ENCODE data around the gene SLC9A4.

SLC9A4 gene

DNA sequence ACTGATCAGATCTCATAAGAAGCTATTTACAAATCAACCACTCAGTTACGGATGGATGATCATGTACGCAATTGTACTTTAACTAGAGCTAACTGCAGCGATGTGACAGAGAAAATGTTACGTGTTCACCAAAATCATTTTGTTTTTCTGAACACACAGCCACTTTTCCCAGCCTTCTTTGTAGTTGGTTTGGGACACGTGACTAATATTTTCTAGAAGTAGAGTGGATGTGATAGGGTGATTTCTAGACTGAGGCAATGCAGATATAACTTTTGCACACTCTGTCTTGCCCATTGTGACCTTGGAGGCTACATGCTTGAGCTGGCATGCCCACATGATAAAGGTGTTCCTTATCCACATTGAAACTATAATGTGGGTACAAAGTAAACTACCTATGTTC, 9.9 kb upstream of the SLC9A4 start:
- DNase-seq (ENCODE audit: low spot score): no peak
- in situ Hi-C loops (cut with MboI; ENCODE audit: low sequenced_read_pairs, unreplicated experiment): no loop called here
- TF ChIP-seq, protein P1, sequence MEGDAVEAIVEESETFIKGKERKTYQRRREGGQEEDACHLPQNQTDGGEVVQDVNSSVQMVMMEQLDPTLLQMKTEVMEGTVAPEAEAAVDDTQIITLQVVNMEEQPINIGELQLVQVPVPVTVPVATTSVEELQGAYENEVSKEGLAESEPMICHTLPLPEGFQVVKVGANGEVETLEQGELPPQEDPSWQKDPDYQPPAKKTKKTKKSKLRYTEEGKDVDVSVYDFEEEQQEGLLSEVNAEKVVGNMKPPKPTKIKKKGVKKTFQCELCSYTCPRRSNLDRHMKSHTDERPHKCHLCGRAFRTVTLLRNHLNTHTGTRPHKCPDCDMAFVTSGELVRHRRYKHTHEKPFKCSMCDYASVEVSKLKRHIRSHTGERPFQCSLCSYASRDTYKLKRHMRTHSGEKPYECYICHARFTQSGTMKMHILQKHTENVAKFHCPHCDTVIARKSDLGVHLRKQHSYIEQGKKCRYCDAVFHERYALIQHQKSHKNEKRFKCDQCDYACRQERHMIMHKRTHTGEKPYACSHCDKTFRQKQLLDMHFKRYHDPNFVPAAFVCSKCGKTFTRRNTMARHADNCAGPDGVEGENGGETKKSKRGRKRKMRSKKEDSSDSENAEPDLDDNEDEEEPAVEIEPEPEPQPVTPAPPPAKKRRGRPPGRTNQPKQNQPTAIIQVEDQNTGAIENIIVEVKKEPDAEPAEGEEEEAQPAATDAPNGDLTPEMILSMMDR (IDR thresholded peaks at IDR 0.05; ENCODE audit: borderline replicate concordance, control extremely low read depth, extremely low read depth, insufficient read depth, missing control alignments): no peak

DNA sequence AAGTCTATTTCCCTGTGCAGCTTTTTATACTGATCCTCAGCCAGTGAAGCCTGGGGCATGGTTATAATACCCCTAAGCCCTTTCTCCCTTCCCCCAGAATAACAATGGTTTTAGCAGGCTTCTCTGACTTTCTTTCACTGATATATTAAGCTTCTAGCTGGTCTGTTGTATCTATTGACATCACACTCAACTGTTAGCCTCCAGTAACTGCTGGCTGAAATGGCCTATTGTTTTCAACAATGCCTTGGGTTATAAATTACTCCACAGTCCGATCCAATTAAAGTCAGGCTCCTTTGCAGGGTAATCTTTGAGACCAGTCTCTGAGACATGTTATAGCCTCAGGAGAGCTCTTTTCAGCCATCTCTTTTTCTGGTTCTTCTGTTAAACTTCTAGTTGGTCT, 2.9 kb upstream of the SLC9A4 start:
- in situ Hi-C loops (cut with MboI; ENCODE audit: low sequenced_read_pairs, unreplicated experiment): no loop called here
- TF ChIP-seq, protein P1 (IDR thresholded peaks at IDR 0.05; ENCODE audit: borderline replicate concordance, control extremely low read depth, extremely low read depth, insufficient read depth, missing control alignments): no peak
- no peak for DNase-seq (ENCODE audit: low spot score)

DNA sequence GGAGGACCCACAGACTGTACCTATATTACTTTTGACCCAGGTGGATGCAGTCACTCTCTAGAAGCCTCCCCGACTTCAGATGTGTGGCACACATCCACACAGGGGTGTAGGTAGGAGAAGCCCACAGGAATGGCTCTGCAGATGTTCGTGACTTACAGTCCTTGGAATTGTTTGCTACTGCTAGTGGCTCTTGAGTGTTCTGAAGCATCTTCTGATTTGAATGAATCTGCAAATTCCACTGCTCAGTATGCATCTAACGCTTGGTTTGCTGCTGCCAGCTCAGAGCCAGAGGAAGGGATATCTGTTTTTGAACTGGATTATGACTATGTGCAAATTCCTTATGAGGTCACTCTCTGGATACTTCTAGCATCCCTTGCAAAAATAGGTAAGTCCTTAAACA, 605 bp downstream of the SLC9A4 start:
- in situ Hi-C loops (cut with MboI; ENCODE audit: low sequenced_read_pairs, unreplicated experiment): no loop called here
- TF ChIP-seq, protein P1 (IDR thresholded peaks at IDR 0.05; ENCODE audit: borderline replicate concordance, control extremely low read depth, extremely low read depth, insufficient read depth, missing control alignments): no peak
- no peak for DNase-seq (ENCODE audit: low spot score)

DNA sequence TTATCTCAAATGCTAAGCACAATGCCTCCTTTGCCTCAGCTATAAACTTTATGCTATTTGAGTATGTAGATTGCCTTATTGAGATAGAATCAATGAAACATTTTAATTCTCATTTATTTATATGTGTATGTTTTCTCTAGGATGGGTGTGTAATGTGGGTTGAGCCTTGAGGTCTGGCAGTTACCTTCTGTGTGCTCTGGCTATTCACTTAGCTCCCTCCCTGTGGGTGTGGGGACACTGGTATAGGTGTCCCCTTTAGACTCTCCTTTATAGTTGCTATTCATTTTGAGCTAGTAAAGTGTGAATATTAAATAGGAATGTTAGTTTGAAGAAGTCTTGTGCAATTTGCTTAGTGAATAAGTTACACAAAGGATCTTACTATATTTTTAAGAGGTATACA, 1.8 kb downstream of the SLC9A4 start:
- no peak for DNase-seq (ENCODE audit: low spot score)
- TF ChIP-seq, protein P1 (IDR thresholded peaks at IDR 0.05; ENCODE audit: borderline replicate concordance, control extremely low read depth, extremely low read depth, insufficient read depth, missing control alignments): no peak
- in situ Hi-C loops (cut with MboI; ENCODE audit: low sequenced_read_pairs, unreplicated experiment): no loop called here

DNA sequence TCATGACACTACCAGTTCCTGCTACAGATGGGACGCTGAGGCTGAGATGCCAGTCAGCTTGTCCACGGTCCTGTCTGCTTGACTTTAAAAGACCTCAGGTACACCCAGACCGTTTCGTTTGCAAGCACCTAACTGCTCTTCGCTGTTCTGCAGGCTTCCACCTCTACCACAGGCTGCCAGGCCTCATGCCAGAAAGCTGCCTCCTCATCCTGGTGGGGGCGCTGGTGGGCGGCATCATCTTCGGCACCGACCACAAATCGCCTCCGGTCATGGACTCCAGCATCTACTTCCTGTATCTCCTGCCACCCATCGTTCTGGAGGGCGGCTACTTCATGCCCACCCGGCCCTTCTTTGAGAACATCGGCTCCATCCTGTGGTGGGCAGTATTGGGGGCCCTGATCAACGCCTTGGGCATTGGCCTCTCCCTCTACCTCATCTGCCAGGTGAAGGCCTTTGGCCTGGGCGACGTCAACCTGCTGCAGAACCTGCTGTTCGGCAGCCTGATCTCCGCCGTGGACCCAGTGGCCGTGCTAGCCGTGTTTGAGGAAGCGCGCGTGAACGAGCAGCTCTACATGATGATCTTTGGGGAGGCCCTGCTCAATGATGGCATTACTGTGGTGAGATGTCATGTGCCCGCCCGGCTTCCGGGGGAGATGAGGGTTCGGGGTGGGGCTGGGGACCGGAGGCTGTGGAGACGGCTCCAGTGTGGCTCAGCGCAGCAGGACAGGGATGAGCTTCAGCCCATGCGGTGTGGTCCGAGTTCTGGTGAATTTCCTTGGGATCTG, 5.9 kb downstream of the SLC9A4 start:
- TF ChIP-seq, protein P1 (IDR thresholded peaks at IDR 0.05; ENCODE audit: borderline replicate concordance, control extremely low read depth, extremely low read depth, insufficient read depth, missing control alignments): no peak
- DNase-seq (ENCODE audit: low spot score): no peak
- in situ Hi-C loops (cut with MboI; ENCODE audit: low sequenced_read_pairs, unreplicated experiment): no loop called here

DNA sequence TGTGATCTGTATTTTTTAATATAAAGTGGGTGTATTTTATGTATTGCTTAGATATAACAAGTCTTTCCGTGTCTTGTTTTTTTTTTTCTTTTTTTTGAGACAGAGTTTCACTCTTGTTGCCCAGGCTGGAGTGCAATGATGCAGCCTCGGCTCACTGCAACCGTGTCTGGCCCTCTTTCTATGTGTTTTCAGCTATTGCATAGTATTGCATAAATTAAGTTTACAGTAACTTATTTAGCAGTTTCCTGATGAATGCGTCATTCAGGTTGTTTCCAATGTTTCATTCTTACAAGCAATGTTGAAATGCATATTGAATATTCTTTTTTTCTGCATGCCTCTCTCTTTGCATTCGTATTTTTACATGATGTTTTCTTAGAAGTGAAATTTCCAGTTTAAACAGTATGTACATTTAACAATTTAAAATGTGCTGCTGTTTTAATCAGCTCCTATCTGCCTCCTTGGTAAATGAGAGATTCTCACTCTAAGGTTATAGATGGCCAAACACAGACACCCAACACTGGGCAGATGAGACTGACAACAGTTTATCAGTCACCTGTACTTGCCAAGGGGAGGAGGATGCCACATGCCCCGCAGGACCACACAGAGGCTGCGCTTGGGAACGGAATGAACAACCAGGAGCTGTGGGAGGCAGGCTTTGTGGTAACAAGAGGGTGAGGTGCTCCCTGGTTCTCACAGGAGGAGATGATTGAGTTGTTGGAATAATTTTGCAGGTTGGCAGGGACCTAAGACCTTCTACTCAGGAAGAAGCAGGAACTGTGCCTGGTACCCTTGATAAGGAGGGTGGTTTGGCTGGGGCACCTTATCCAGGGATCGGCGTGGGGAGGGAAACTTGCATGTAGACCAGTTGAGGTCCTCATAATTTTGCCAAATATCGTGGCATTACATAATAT, 7.5 kb downstream of the SLC9A4 start:
- in situ Hi-C loops (cut with MboI; ENCODE audit: low sequenced_read_pairs, unreplicated experiment): no loop called here
- no peak for DNase-seq (ENCODE audit: low spot score)
- TF ChIP-seq, protein P1 (IDR thresholded peaks at IDR 0.05; ENCODE audit: borderline replicate concordance, control extremely low read depth, extremely low read depth, insufficient read depth, missing control alignments): no peak
